GM23338 (cell line): Measurements from ENCODE around the gene LRRFIP2. TPM values are rescaled to one million over a fixed set of nuclear protein-coding genes. Genes with fewer than 3 reads are reported as not detected.

Experiments used
- ATAC-seq: fragments of 200-7000 bp; cut with Tn5 transposase; 3 replicates; pipeline ENCODE4 v1.9.1; 2020
- DNase-seq: peaks from one replicate; pipeline ENCODE4 v3.0.0-alpha.2; 2015; ENCODE audit warnings: low spot score
- H2AFZ ChIP-seq: fragments of 200-600 bp; sonication (generic); 2 replicates; pipeline ENCODE4 v1.8.0; 2016; ENCODE audit warnings: antibody characterized with exemption, mild to moderate bottlenecking, moderate library complexity
- H3F3A ChIP-seq: fragments of 200-600 bp; sonication (generic); replicated peaks from 2 replicates; pipeline ENCODE4 v1.8.0; 2017; ENCODE audit warnings: antibody characterized with exemption, mixed run types, low read depth
- H3K27ac ChIP-seq: fragments of 200-600 bp; sonication (generic); 2 replicates; pipeline ENCODE4 v1.6.1; 2016; ENCODE audit warnings: low read depth
- H3K27me3 ChIP-seq: fragments of 200-600 bp; sonication (generic); 2 replicates; pipeline ENCODE4 v1.8.0; 2016; ENCODE audit warnings: mild to moderate bottlenecking, mixed run types, moderate library complexity; ENCODE audit not compliant: insufficient read depth
- H3K36me3 ChIP-seq: fragments of 200-600 bp; sonication (generic); 2 replicates; pipeline ENCODE4 v1.8.0; 2016; ENCODE audit warnings: mild to moderate bottlenecking; ENCODE audit not compliant: insufficient read depth
- H3K4me1 ChIP-seq: fragments of 200-600 bp; sonication (generic); 2 replicates; pipeline ENCODE4 v1.8.0; 2016; ENCODE audit warnings: mild to moderate bottlenecking, moderate library complexity; ENCODE audit not compliant: insufficient read depth
- H3K4me2 ChIP-seq: fragments of 200-600 bp; sonication (generic); 2 replicates; pipeline ENCODE4 v1.7.1; 2017; ENCODE audit warnings: mixed run types
- H3K4me3 ChIP-seq: fragments of 200-600 bp; sonication (generic); 2 replicates; pipeline ENCODE4 v1.6.1; 2016; ENCODE audit warnings: mixed run types
- H3K79me2 ChIP-seq: fragments of 200-600 bp; sonication (generic); replicated peaks from 2 replicates; pipeline ENCODE4 v1.8.0; 2017; ENCODE audit warnings: mild to moderate bottlenecking; ENCODE audit not compliant: insufficient read depth
- H3K9me2 ChIP-seq: fragments of 200-600 bp; sonication (generic); 2 replicates; pipeline ENCODE4 v1.8.0; 2017; ENCODE audit not compliant: insufficient read depth
- H4K20me1 ChIP-seq: fragments of 200-600 bp; sonication (generic); replicated peaks from 2 replicates; pipeline ENCODE4 v1.8.0; 2017; ENCODE audit warnings: mild to moderate bottlenecking; ENCODE audit not compliant: insufficient read depth
- H3K27ac Mint-ChIP-seq: 2 replicates; pipeline ENCODE4 v1.8.0; 2020; ENCODE audit warnings: inconsistent platforms, mild to moderate bottlenecking, moderate library complexity, mixed read lengths
- H3K27me3 Mint-ChIP-seq: 3 replicates; pipeline ENCODE4 v1.8.0; 2022; ENCODE audit warnings: low read depth, mild to moderate bottlenecking, moderate library complexity, mixed read lengths, inconsistent platforms; ENCODE audit not compliant: insufficient read depth, poor library complexity
- H3K36me3 Mint-ChIP-seq: 3 replicates; pipeline ENCODE4 v1.8.0; 2021; ENCODE audit warnings: low read depth, mild to moderate bottlenecking, inconsistent platforms, moderate library complexity, mixed read lengths
- H3K4me1 Mint-ChIP-seq: 3 replicates; pipeline ENCODE4 v1.8.0; 2020; ENCODE audit warnings: mild to moderate bottlenecking, inconsistent platforms, mixed read lengths
- H3K4me3 Mint-ChIP-seq: 3 replicates; pipeline ENCODE4 v1.8.0; 2021; ENCODE audit warnings: moderate library complexity, mild to moderate bottlenecking, inconsistent platforms, mixed read lengths
- H3K9me3 Mint-ChIP-seq: 3 replicates; pipeline ENCODE4 v1.8.0; 2020; ENCODE audit warnings: moderate library complexity, mild to moderate bottlenecking, inconsistent platforms, mixed read lengths
- CREB1 ChIP-seq: fragments of 250-450 bp; sonication (Bioruptor Pico); IDR thresholded peaks from 2 replicates; pipeline ENCODE4 v1.5.0; 2020; ENCODE audit warnings: low read depth, mild to moderate bottlenecking, moderate library complexity
- CTCF ChIP-seq, 2 experiments: fragments of 200-600 bp in 1 of 2; sonication (generic) in 1 of 2; conservative IDR thresholded peaks; 2 replicates each; pipeline versions ENCODE4 v1.5.1 to v1.6.1; 2016 to 2017; ENCODE audit warnings: antibody characterized with exemption in 2 of 2, low read depth in 2 of 2, mild to moderate bottlenecking in 2 of 2, moderate library complexity in 1 of 2
- NANOG ChIP-seq: IDR thresholded peaks from 2 replicates; pipeline ENCODE4 v1.6.1; 2016; ENCODE audit warnings: antibody characterized with exemption, borderline replicate concordance
- POLR2AphosphoS5 ChIP-seq: IDR thresholded peaks from 2 replicates; pipeline ENCODE4 v1.6.1; 2016; ENCODE audit warnings: antibody characterized with exemption, low read depth
- ZNF114 ChIP-seq: fragments of 250-450 bp; sonication (Bioruptor Pico); IDR thresholded peaks from 2 replicates; pipeline ENCODE4 v1.5.0; 2020; ENCODE audit warnings: mild to moderate bottlenecking, moderate library complexity
- ZNF462 ChIP-seq: fragments of 250-450 bp; sonication (Bioruptor Pico); IDR thresholded peaks from 2 replicates; pipeline ENCODE4 v1.5.0; 2020; ENCODE audit warnings: mild to moderate bottlenecking, moderate library complexity
- long read RNA-seq: library from polyadenylated mRNA; unstranded; transcript quantifications from one replicate; pipeline ENCODE4 v2.0.0, GENCODE V29; 2020; ENCODE audit not compliant: unreplicated experiment
- polyA plus RNA-seq: library from polyadenylated mRNA; unstranded; fragments of >200 nt; fragmentation: Nextera tagmentation; extraction: Ambion mirVana; gene quantifications from 2 replicates; pipeline ENCODE4 v1.2.1, GENCODE V29; 2016
- total RNA-seq: library from RNA; depleted of rRNA; stranded (reverse); fragments of >200 nt; shearing (Covaris generic); gene quantifications from 2 replicates; pipeline ENCODE4 v1.2.3, GENCODE V29; 2014; rRNA removed
- TF ChIP-seq, protein P1 (sequence below): IDR thresholded peaks from one replicate; pipeline ENCODE4 v1.6.1; 2018; ENCODE audit warnings: antibody characterized with exemption; ENCODE audit not compliant: unreplicated experiment

The LRRFIP2 gene
- 27.5 and 29.0 TPM in 2 replicates for total RNA-seq
- 20.3 TPM in 2 replicates for polyA plus RNA-seq
- long read RNA-seq, transcript LRRFIP2-202 (14 exons, 2,821 nt) = major isoform, 11 of 22 reads
- long read RNA-seq, partial matches to known transcripts = 2 of 22 reads
- long read RNA-seq, other reads (novel, unspliced or antisense) = 6 of 22 reads

DNA sequence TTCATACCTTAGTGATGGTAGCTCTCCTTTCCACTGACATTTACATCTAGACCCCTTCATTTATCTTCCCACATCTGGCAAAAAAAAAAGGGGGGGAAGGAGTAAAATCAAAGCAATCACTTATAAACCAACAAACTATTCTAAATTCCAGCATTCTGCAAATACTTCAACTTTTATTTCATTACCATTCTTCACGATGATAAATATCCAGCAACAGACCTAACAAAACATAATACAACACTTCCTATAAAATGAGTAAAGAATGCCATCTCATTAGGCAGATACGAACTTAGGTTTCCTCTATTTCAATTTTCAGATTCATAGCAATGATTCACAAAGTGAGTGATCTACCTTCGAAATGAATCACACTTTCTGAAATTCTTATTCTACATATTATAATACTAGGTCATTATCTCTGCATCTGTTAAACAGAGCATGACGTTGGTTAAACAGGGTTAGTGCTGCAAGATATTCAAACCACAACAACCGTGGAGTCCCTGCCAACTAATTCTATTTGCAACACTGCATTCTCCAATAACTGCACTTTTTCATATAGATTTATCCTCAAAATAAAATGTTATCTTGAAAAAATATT is at the start of gene LRRFIP2:
LRRFIP2 (minus strand) TSS at position 51 of the 595 bp plus-strand sequence. CDS start 25,599 bp downstream, outside the sequence.
- Histone ChIP-seq H3K36me3 (no peaks in the 10 kb centered on the region), H3K27ac (peak within 1 kb of the TSS; percentile 86), H3F3A (no peaks in the 10 kb centered on the region), H3K27me3 (no peaks in the 10 kb centered on the region), H3K79me2 (peaks cover 50% of the 10 kb centered on the region), H3K4me2 (peak within 1 kb of the TSS; percentile 88), H3K4me3 (peak within 1 kb of the TSS; percentile 93), H4K20me1 (peaks cover 3% of the 10 kb centered on the region; the same call in 1 of the 2 replicates), H3K9me2 (no peaks in the 10 kb centered on the region), H2AFZ (peak within 1 kb of the TSS; percentile 98), H3K4me1 (peaks cover 17% of the 10 kb centered on the region)
- H3K27ac Mint-ChIP-seq = peak within 1 kb of the TSS; percentile 90
- peaks cover 4% of the 10 kb centered on the region for H3K27me3 Mint-ChIP-seq
- TF ChIP-seq NANOG = no peak
- no peak for TF ChIP-seq POLR2AphosphoS5
- TF ChIP-seq ZNF462 (CRISPR knock-in tag) = no peak
- TF ChIP-seq ZNF114 (CRISPR knock-in tag) = no peak
- TF ChIP-seq, protein P1, sequence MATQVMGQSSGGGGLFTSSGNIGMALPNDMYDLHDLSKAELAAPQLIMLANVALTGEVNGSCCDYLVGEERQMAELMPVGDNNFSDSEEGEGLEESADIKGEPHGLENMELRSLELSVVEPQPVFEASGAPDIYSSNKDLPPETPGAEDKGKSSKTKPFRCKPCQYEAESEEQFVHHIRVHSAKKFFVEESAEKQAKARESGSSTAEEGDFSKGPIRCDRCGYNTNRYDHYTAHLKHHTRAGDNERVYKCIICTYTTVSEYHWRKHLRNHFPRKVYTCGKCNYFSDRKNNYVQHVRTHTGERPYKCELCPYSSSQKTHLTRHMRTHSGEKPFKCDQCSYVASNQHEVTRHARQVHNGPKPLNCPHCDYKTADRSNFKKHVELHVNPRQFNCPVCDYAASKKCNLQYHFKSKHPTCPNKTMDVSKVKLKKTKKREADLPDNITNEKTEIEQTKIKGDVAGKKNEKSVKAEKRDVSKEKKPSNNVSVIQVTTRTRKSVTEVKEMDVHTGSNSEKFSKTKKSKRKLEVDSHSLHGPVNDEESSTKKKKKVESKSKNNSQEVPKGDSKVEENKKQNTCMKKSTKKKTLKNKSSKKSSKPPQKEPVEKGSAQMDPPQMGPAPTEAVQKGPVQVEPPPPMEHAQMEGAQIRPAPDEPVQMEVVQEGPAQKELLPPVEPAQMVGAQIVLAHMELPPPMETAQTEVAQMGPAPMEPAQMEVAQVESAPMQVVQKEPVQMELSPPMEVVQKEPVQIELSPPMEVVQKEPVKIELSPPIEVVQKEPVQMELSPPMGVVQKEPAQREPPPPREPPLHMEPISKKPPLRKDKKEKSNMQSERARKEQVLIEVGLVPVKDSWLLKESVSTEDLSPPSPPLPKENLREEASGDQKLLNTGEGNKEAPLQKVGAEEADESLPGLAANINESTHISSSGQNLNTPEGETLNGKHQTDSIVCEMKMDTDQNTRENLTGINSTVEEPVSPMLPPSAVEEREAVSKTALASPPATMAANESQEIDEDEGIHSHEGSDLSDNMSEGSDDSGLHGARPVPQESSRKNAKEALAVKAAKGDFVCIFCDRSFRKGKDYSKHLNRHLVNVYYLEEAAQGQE = no peak
- no peak for TF ChIP-seq CREB1 (CRISPR knock-in tag)
- no peak for TF ChIP-seq CTCF (conservative IDR thresholded peaks at IDR 0.05; ENCODE audit: low read depth in 2 of 2)
- H3K4me1 Mint-ChIP-seq = peaks cover 17% of the 10 kb centered on the region
- no peak for DNase-seq
- H3K4me3 Mint-ChIP-seq = peak within 1 kb of the TSS; percentile 94
- H3K36me3 Mint-ChIP-seq = no peaks in the 10 kb centered on the region
- ATAC-seq = no peak
- no peaks in the 10 kb centered on the region for H3K9me3 Mint-ChIP-seq
